Gastrocnemius medialis (tissue), 4 donors: ENCODE data around the gene HTT.

ENCODE experiments used
- CTCF ChIP-seq, 5 experiments: fragments of 450-650 bp in 3 of 5; fragments of 200-600 bp in 2 of 5; sonication (generic) in 2 of 5; IDR thresholded peaks in 4 of 5; conservative IDR thresholded peaks in 1 of 5; 1 replicate in 4 of 5; 2 replicates in 1 of 5; pipeline ENCODE4 v1.5.1; 2016 to 2019; ENCODE audit warnings: antibody characterized with exemption in 5 of 5, mild to moderate bottlenecking in 3 of 5, moderate library complexity in 3 of 5
- POLR2A ChIP-seq, 2 donors: fragments of 450-650 bp; IDR thresholded peaks; one replicate each; pipeline ENCODE4 v1.6.1; 2017; ENCODE audit warnings: antibody characterized with exemption in 2 of 2, mild to moderate bottlenecking in 2 of 2, moderate library complexity in 2 of 2

DNA sequence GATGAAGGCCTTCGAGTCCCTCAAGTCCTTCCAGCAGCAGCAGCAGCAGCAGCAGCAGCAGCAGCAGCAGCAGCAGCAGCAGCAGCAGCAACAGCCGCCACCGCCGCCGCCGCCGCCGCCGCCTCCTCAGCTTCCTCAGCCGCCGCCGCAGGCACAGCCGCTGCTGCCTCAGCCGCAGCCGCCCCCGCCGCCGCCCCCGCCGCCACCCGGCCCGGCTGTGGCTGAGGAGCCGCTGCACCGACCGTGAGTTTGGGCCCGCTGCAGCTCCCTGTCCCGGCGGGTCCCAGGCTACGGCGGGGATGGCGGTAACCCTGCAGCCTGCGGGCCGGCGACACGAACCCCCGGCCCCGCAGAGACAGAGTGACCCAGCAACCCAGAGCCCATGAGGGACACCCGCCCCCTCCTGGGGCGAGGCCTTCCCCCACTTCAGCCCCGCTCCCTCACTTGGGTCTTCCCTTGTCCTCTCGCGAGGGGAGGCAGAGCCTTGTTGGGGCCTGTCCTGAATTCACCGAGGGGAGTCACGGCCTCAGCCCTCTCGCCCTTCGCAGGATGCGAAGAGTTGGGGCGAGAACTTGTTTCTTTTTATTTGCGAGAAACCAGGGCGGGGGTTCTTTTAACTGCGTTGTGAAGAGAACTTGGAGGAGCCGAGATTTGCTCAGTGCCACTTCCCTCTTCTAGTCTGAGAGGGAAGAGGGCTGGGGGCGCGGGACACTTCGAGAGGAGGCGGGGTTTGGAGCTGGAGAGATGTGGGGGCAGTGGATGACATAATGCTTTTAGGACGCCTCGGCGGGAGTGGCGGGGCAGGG lies 568 bp downstream of the HTT start:
- no peak for TF ChIP-seq CTCF (IDR thresholded peaks at IDR 0.05 in 4 of 5, conservative IDR thresholded peaks at IDR 0.05 in 1 of 5)
- TF ChIP-seq POLR2A (IDR thresholded peaks at IDR 0.05), result peak in 1 of 2 donors; percentile 37
